Natural killer cell treated with Interleukin-12 subunit alpha and Interleukin-12 subunit beta and Interleukin-15 and Interleukin-18, amount 100 ng/mL, for 72 hours (primary cell): ENCODE results near the gene SEPTIN2. TPM values are rescaled to one million over a fixed set of nuclear protein-coding genes. Genes with fewer than 3 reads are reported as not detected.
A peak's percentile ranks its signal among the peaks of the same experiment; 100 is the strongest.

ENCODE experiments used
- ATAC-seq, 2 donors: fragments of 150-1000 bp; cut with Tn5 transposase in 1 of 2; sonication (Bioruptor Pico), chemical (Tn5 transposase) in 1 of 2; 2 replicates each; pipeline ENCODE4 v1.10.0; 2021
- DNase-seq: peaks from one replicate; pipeline ENCODE4 v3.0.0; 2022; ENCODE audit warnings: low spot score
- H3K27ac Mint-ChIP-seq, 2 donors: 1 replicate in 1 of 2; 2 replicates in 1 of 2; pipeline ENCODE4 v1.8.0; 2022; ENCODE audit warnings: mixed read lengths in 2 of 2, mild to moderate bottlenecking in 1 of 2, moderate library complexity in 1 of 2
- H3K27me3 Mint-ChIP-seq, 2 donors: 1 replicate in 1 of 2; 2 replicates in 1 of 2; pipeline ENCODE4 v1.8.0; 2022; ENCODE audit warnings: mixed read lengths in 2 of 2
- H3K36me3 Mint-ChIP-seq: one replicate; pipeline ENCODE4 v1.8.0; 2022; ENCODE audit warnings: mixed read lengths
- H3K4me1 Mint-ChIP-seq, 2 donors: 1 replicate in 1 of 2; 2 replicates in 1 of 2; pipeline ENCODE4 v1.8.0; 2022; ENCODE audit warnings: low read depth in 2 of 2, mixed read lengths in 2 of 2, mild to moderate bottlenecking in 1 of 2
- H3K4me3 Mint-ChIP-seq: one replicate; pipeline ENCODE4 v1.8.0; 2022; ENCODE audit warnings: mixed read lengths
- H3K9me3 Mint-ChIP-seq: 2 replicates; pipeline ENCODE4 v1.8.0; 2022; ENCODE audit warnings: mixed read lengths
- total RNA-seq, 2 donors: library from RNA; stranded (reverse); gene quantifications; one replicate each; pipeline ENCODE4 v1.2.3, GENCODE V29; 2022

Gene SEPTIN2
- 100 to 1,000 TPM; 246 to 264 TPM for total RNA-seq

DNA sequence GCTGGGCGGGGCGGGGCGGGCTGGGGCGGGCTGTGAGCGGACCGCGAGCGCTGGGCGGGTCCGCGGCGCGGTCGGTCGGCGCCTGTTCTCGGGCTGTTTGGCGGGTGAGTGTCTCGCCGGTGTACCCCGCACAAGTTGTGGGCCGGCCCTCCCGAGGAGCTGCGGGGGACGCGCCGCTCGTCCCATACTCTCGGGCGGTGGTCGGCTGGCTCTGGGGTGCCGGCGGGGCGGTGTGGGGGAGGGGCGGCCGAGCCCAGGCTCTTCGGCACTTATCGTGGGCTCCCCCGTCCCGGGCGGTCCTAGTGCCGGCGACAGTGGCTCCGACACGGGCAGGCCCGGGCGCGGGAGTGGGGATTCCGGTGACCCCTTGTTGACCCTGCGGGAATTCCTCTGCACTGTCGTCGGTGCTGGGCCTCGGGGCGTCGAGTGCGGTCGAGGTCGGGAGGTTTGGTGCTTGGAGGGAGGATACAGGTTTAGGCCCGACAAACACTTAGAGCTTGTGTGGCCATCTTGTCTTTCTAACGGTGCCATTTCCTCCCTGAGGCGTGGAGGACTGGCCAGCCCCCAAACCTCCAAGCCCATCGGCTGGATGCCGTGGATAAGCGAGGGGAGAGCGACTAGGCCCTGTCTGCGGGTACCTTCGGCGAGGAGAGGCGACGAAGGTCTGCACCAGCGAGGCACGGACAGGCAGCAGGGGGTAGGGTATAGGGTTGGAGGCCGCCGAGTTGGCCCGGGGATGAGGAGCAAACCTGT is at the start of gene SEPTIN2:
TSS of gene SEPTIN2 (plus strand) at position 47 of the 753 bp plus-strand sequence. CDS start 8,308 bp downstream, outside the sequence.
- peak; percentile 67 to 70 for ATAC-seq
- H3K27ac Mint-ChIP-seq = peak within 1 kb of the TSS; percentile 99
- peak; percentile 89 for DNase-seq
- H3K9me3 Mint-ChIP-seq = no peaks in the 10 kb centered on the region
- peak within 1 kb of the TSS; percentile 91 for H3K4me3 Mint-ChIP-seq
- H3K4me1 Mint-ChIP-seq = peaks cover 52 to 56% of the 10 kb centered on the region in 2 donors
- peaks cover 19% of the 10 kb centered on the region for H3K36me3 Mint-ChIP-seq
- no peaks in the 10 kb centered on the region for H3K27me3 Mint-ChIP-seq

DNA sequence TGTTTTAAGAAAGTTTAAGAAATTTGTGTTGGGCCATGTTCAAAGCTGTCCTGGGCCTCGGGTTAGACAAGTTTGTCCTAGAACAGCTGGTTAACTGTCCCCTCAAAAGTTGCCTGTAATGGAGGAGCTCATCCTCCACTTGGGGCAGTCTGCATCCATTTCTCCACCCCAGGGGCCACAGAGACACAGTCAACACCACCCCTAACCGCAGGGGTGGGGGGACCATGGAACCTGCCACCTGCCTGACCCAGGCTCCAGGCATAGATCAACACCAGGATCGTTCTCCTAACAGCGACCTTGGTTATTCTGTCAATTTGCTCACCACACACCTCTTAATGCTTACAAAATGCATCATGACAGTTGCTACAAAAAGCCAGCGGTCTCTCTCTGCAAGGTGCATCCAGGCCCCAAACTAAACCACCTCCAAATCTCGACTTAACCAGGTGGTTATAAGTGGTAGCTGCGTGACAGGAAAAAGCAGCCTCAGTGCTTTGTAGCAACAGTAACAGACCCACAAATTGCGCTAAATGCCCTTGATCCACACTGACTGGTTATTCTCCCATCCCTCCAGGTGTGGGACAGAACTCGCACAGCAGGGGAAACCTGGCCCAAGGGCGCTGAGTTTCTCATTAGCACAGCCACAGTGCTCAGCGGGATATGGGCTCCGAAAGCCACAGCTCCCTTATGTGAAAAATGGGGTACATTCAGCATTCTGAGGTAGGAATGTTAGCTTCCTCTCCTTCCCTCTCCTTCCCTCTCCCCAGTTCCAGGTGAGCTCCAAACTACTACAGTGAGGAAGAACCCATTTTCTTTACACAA is 48.3 kb upstream of the SEPTIN2 start:
- no peak overlapping the region for H3K4me3 Mint-ChIP-seq
- peaks cover 36 to 46% of the 10 kb centered on the region in 2 donors for H3K4me1 Mint-ChIP-seq
- peak overlapping the region in 1 of 2 donors; percentile 26 for H3K27ac Mint-ChIP-seq

DNA sequence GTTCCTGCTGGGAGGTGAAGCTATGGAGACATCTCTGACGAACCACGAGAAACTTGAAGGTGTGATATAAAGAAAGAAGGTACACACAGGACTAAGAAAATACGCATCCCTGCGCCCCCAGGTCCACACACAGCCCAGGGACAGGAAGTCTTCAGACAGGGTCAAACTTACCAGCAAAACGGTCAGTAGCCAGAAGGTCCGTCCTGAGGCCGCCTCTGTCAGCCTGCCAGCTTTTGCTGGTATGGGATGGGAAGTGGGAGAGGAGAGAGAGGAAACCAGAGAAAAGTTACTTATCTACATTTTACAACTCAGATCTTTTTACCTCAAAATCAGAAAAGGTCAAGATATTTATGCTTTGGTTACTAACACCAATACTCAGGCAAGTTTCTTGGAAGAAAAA is 47.4 kb upstream of the SEPTIN2 start:
- DNase-seq (no peak), ATAC-seq (no peak)
- Mint-ChIP-seq H3K4me1 (peaks cover 34 to 47% of the 10 kb centered on the region in 2 donors), H3K9me3 (no peaks in the 10 kb centered on the region), H3K27me3 (no peaks in the 10 kb centered on the region), H3K36me3 (peaks cover 3% of the 10 kb centered on the region), H3K4me3 (no peak overlapping the region), H3K27ac (peak overlapping the region in 1 of 2 donors; percentile 26)

More for the DNA sequence above, 48.3 kb upstream of the SEPTIN2 start:
- DNase-seq = no peak
- Mint-ChIP-seq H3K9me3 (no peaks in the 10 kb centered on the region), H3K27me3 (no peaks in the 10 kb centered on the region), H3K36me3 (peaks cover 12% of the 10 kb centered on the region)
- no peak for ATAC-seq

DNA sequence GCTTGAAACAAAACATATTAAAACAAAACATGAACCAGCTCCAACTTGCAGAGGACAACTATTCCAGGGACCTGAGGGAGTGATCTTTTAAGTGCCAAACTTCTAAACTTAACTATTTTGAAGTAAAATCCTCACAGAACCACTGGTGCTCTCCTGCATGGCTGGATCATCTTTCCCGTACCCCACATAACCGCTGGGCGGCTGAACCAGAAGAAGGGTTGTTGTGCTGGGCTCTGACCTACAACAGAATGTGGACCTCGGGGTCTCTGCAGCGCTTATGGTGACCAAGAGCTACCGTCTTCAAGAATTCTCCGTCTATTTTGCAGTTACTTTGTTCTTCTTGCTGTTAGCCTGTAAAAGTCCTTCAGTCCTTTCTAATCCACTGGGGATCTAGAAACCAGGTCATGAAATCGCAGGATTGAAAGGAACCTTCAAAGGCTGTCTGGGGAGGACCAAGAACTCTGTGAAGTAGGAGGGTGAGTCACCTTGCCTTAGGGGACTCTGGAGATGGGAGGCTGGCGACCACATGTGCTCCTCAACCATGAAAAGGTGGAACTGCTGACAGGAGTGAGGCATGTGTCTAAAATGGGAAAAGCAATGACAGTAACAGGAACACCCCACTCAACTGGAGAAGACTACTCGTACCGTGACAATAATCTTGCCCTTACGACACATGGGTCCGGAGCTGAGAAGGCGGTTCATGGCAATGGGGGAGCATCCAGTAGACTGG is 46.8 kb upstream of the SEPTIN2 start:
- no peaks in the 10 kb centered on the region for H3K27me3 Mint-ChIP-seq
- H3K36me3 Mint-ChIP-seq = no peaks in the 10 kb centered on the region
- H3K4me1 Mint-ChIP-seq = peaks cover 39 to 52% of the 10 kb centered on the region in 2 donors
- ATAC-seq = no peak
- no peaks in the 10 kb centered on the region for H3K9me3 Mint-ChIP-seq
- DNase-seq = no peak
- peak overlapping the region in 1 of 2 donors; percentile 26 for H3K27ac Mint-ChIP-seq
- no peak overlapping the region for H3K4me3 Mint-ChIP-seq

DNA sequence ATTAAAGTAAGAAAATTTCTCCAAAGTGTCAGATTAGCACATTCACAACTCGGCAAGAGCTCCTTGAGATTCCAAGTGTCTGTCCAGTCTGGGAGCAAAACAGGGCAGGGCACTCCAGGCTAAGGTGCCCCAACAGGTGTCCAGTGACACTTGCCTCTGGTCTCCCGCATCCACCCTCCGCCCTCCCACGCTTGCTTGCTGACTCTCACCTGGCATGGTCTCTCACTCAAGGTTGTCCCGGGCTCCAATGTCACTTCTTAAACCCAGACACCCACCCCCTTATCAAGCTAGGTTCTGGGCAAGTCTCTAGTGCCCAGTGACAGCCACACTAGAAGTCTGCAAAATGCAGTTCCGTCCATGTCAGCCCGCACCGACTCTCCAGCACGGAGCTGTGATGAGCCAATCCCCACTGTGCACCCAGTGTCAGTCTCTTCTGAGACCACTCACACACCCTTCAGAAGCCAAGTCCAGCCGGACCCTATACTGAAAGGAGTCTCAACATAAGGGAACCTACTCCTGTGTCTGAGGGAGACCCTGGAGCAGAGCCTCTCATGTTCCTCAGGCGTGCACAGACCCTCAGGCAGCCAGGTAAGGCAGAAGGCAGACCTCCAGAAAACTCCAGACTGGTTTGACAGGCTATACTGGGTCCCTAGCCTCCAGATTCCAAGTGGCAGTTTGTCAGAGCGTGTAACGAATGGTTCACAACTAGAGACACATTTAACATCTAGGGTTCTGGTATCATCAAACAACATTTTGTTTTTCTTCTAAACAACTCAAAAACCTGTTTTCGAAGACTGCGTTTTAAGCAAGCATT is 45.8 kb upstream of the SEPTIN2 start:
- Mint-ChIP-seq H3K9me3 (no peaks in the 10 kb centered on the region), H3K27me3 (no peaks in the 10 kb centered on the region), H3K4me3 (peak overlapping the region; percentile 92), H3K27ac (peak overlapping the region; percentile 43 to 76), H3K4me1 (peaks cover 44 to 60% of the 10 kb centered on the region in 2 donors), H3K36me3 (peaks cover under 1% of the 10 kb centered on the region)
- DNase-seq (no peak), ATAC-seq (no peak)

DNA sequence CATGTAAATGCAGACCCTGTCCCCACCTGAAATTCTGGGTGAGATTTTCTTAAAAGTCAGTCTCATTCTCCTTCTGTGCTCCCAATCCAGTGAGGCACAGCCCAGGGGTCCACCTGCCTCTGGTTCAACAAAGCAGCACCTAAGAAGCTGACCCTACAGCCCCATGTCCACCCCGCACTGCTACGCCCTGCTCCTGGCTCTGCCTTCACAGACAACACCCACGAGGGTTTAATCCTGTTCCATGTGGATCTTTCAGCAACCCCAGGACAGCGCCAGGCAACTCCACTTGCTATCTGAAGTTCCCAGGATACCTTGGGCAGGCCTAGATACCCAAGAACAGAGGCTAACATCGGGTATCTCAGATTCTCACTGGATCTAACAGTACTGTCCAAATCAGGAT is 45.2 kb upstream of the SEPTIN2 start:
- peak overlapping the region; percentile 76 for H3K27ac Mint-ChIP-seq
- H3K9me3 Mint-ChIP-seq = peaks cover 2% of the 10 kb centered on the region
- no peak for DNase-seq
- no peaks in the 10 kb centered on the region for H3K27me3 Mint-ChIP-seq
- H3K36me3 Mint-ChIP-seq = peaks cover 7% of the 10 kb centered on the region
- ATAC-seq = no peak
- peaks cover 44 to 63% of the 10 kb centered on the region in 2 donors for H3K4me1 Mint-ChIP-seq
- H3K4me3 Mint-ChIP-seq = peak overlapping the region; percentile 92

DNA sequence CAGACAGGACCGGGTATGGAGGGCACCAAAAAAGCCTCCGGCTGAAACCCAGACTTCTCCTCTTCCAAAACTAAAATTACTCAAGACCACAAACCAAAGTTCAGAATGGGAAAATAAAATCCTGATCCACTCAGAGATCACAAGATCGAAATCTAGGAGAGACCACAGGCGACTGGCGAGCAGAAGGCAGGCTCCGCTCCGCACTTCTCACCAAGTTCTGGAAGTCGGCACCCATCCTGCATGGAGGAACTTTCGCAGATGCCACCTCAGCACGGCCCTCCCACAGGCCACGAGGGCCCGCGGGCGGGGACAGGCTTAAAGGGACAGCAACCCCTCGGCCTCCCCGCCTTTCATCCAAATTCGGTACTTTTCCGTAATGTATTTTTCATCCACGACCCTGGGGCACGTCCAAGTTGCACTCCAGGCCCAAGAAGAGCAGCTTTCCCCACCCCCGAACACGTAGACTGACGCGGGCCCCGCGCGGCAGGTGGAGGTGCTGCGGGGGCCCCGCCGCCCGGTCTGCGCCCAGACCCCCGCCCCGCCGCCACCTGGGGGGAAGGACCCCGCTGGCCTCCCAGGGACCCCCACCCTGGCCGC is 43.9 kb upstream of the SEPTIN2 start:
- Mint-ChIP-seq H3K27ac (peak overlapping the region; percentile 76), H3K36me3 (peaks cover 9% of the 10 kb centered on the region), H3K27me3 (no peaks in the 10 kb centered on the region), H3K4me1 (peaks cover 44 to 60% of the 10 kb centered on the region in 2 donors), H3K9me3 (peaks cover 3% of the 10 kb centered on the region), H3K4me3 (peak overlapping the region; percentile 92)
- ATAC-seq = peak; percentile 75 to 77
- DNase-seq = peak; percentile 70

DNA sequence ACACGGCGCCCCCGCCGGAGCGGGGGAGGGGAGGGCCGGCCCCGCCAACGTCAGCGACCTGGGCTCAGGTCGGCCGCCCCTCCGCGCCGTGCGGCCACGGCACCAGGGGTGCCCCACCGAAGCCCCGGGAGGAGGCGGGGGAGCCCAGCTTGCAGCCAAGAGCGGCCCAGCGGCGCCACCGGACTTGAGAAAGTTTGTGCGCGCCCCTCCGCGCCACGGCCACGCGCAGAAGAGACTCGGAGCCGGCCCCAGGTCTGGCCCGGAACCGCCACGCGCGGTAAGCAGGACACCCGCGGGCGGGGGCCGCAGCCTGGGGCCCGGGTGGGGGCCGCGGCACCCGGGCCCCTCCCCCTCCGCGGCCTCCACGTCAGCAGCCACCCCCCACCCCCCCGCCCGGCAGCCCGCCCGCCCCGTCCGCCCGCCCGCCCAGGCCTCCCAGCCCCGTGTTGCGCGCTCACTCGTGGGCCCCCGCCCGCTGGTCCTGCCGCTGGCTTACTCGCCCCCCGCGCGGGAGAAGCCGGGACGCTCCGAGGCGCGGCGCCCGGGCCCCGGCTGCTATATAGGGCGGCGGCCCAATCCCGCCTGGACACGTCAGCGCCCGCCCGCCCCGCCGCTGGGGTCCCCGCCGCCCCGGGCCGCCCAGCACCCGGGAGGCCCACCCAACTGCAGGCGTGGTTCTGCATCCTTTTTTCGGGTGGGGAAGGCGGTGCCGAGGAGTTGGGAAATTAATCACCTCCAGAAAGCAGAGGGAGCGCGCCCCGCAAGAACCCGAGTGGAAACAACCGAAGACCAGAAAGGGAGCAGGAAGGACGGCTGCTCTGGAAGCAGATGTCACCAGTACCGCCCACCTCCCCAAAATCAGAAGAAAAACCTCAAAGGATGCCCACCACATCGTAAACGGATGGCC is 43.2 kb upstream of the SEPTIN2 start:
- H3K36me3 Mint-ChIP-seq = peaks cover 9% of the 10 kb centered on the region
- peak overlapping the region; percentile 50 to 76 for H3K27ac Mint-ChIP-seq
- ATAC-seq (peak; percentile 90 to 91), DNase-seq (peak; percentile 81)
- H3K4me1 Mint-ChIP-seq = peaks cover 44 to 52% of the 10 kb centered on the region in 2 donors
- H3K9me3 Mint-ChIP-seq = peaks cover 3% of the 10 kb centered on the region
- H3K4me3 Mint-ChIP-seq = peak overlapping the region; percentile 92
- H3K27me3 Mint-ChIP-seq = no peaks in the 10 kb centered on the region

DNA sequence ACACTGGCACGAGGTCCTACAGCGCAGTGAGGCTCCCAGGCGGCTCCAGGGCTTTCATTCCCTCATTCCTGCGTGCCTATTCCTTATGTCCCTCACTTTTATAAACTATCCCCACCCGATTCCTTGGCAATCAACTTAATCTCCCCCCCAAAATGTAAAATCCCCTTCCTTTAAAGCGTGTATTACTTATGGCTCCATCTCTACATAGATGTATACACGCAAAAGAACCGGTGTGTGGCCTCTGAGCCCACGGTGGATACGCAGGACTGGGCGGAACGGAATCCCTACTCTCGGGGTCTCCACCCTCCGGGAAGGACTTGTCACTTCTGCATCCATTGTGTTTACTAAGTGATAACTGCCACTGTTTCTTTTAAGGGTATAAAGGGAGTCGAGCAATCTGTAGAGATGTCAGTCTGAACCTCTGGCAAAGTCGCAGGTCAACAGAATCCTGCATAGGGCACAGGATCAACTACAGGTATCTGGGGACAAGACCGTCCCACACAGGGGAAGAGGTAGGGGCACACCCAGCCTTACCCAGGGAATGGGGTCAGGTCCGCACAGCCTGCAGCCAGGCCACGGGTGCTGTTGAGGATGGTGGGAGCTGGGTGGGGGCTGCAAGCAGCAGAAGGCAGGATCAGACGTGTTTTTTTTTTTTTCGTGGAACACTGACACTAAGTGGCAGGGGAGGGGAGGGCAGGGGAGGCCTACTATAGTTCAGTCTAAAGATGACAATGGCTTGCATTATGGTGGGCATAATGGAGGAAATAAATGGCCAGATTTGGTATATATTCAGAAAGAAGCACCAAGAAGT is 42.3 kb upstream of the SEPTIN2 start:
- H3K4me3 Mint-ChIP-seq = peak overlapping the region; percentile 81
- H3K27me3 Mint-ChIP-seq = no peaks in the 10 kb centered on the region
- H3K27ac Mint-ChIP-seq = peak overlapping the region; percentile 50 to 63
- ATAC-seq (no peak), DNase-seq (no peak)
- H3K9me3 Mint-ChIP-seq = peaks cover 3% of the 10 kb centered on the region
- peaks cover 36 to 45% of the 10 kb centered on the region in 2 donors for H3K4me1 Mint-ChIP-seq
- peaks cover 9% of the 10 kb centered on the region for H3K36me3 Mint-ChIP-seq

DNA sequence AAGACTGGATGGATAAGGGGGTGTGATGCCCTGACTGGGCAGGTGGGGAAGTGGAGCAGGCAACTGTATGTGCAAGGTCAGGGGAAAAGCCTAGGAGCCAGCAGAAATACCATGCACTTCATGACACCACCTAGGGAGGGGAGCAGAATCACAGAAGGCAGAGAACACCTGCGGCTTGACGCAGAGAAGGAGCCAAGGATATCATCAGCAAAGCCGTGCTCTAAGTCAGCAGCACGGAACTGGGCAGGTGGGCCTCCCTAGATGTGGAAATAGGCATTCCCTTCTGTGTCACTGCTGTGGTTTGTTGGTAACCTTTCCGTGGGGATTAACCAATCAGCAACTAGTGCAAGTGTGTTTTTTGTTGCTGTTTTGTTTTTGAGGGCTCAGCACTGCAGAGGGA is 41.6 kb upstream of the SEPTIN2 start:
- Mint-ChIP-seq H3K4me3 (no peak overlapping the region), H3K4me1 (peaks cover 32 to 41% of the 10 kb centered on the region in 2 donors)

DNA sequence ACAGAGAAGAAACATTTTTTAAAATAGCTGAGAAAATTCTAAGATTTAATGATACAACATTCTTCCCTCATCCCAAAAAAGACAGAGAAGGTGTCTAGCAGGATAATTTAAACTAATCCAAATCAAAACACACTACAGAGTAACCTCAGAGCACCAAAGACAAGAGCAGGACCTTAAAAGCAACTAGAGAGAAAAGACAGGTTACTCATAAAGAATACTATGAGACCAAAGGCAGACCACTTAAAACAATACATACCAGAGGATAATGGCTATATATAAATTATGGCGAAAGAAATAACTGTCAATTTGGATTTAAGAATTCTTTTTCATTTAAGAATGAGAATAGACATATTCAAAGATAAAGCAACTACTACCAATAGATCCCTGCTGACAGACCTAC is 40.2 kb upstream of the SEPTIN2 start:
- Mint-ChIP-seq H3K4me1 (peaks cover 28 to 36% of the 10 kb centered on the region in 2 donors), H3K27ac (no peak overlapping the region), H3K27me3 (no peaks in the 10 kb centered on the region), H3K36me3 (peaks cover 9% of the 10 kb centered on the region), H3K9me3 (peaks cover 3% of the 10 kb centered on the region), H3K4me3 (no peak overlapping the region)
- DNase-seq (no peak), ATAC-seq (no peak)

More for the DNA sequence above, 41.6 kb upstream of the SEPTIN2 start:
- peaks cover 9% of the 10 kb centered on the region for H3K36me3 Mint-ChIP-seq
- H3K27ac Mint-ChIP-seq = no peak overlapping the region
- H3K27me3 Mint-ChIP-seq = no peaks in the 10 kb centered on the region
- ATAC-seq = no peak
- no peak for DNase-seq
- H3K9me3 Mint-ChIP-seq = peaks cover 3% of the 10 kb centered on the region
